ENCODE measurements around the gene DCXR. TPM values are rescaled to one million over a fixed set of nuclear protein-coding genes. Genes with fewer than 3 reads are reported as not detected.
A peak's percentile ranks its signal among the peaks of the same experiment; 100 is the strongest.

Gene DCXR
- total RNA-seq, 2 experiments from 2014 or later: 110 to 115 TPM

GRCh38 chr17:82010575-82011525 is 26.6 kb downstream of the DCXR start:
- Mint-ChIP-seq H3K27ac (no peak overlapping the region), H3K36me3 (no peaks in the 10 kb centered on the region), H3K4me1 (peaks cover 6% of the 10 kb centered on the region), H3K9me3 (no peaks in the 10 kb centered on the region), H3K4me3 (no peak overlapping the region), H3K27me3 (no peaks in the 10 kb centered on the region)
- DNase-seq (no peak), ATAC-seq (ENCODE audit: low read depth) (no peak)
- POLR2A ChIA-PET: interaction anchor here (1.6 kb wide), 1 partner anchor 10 kb away, joined by 6 read pairs; no protein-coding TSS in a partner anchor

GRCh38 chr17:82009413-82009812 is 28.1 kb downstream of the DCXR start:
- Mint-ChIP-seq H3K27me3 (no peaks in the 10 kb centered on the region), H3K4me1 (peaks cover 6% of the 10 kb centered on the region), H3K9me3 (no peaks in the 10 kb centered on the region), H3K4me3 (no peak overlapping the region), H3K36me3 (no peaks in the 10 kb centered on the region), H3K27ac (no peak overlapping the region)
- POLR2A ChIA-PET: interaction anchor here (1.6 kb wide), 1 partner anchor 12 kb away, joined by 6 read pairs; no protein-coding TSS in a partner anchor
- DNase-seq (no peak), ATAC-seq (ENCODE audit: low read depth) (peak; percentile 19)

DNA sequence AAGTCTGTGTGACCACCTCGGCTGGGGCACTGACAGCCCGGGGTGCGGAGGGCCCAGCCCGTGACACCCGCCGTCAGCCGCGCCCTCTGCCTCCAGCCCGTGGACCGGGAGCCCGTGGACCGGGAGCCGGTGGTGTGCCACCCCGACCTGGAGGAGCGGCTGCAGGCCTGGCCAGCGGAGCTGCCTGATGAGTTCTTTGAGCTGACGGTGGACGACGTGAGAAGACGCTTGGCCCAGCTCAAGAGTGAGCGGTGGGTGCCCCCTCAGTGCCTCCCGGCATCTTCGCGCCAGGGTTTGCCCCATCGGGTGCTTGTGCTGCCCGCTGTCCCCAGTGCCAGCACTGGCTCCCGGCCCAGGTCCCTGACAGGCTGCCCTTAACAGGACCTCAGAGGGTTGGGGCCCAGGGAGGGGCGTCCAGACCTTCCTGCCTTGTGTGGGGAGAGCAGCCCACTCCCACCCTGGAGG is 28.5 kb downstream of the DCXR start:
- POLR2A ChIA-PET: interaction anchor here (1.6 kb wide), 1 partner anchor 12 kb away, joined by 6 read pairs; no protein-coding TSS in a partner anchor
- Mint-ChIP-seq H3K27me3 (no peaks in the 10 kb centered on the region), H3K36me3 (no peaks in the 10 kb centered on the region), H3K9me3 (no peaks in the 10 kb centered on the region), H3K4me1 (peaks cover 6% of the 10 kb centered on the region), H3K27ac (no peak overlapping the region), H3K4me3 (no peak overlapping the region)
- ATAC-seq (ENCODE audit: low read depth) (no peak), DNase-seq (no peak)

DNA sequence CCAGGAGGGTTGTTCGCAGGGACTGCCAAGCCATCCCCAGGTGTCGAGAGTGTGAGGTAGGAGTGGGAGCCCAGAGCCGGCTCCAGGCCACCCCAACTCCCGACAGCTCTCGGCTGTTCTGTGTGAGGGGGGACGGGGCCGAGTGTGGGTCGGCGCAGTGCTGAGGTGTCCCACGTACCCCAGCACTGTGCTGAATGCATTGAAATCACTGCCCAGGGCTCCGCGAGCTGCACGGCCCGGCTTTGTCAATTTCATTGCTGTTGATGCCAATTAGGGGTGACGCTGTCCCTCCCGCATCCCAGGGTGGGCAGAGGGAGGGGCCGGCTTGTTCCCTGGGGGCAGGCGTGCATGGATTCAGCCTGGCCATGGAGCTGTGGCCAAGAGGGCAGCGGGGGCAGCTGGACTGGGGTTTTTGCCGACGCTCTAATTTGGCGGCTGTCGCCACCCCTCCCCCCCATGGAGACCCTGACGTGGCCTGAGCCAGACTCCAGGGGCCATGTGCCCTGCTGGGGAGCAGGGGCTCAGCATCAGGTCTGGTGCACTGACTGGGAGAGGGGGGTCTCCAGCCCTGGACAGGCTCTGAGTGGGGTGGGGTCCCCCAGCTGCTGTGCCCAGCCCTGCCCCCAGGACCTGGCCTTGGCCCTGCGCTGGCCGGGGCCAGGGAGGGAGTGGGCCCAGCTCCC is 29.1 kb downstream of the DCXR start:
- Mint-ChIP-seq H3K9me3 (no peaks in the 10 kb centered on the region), H3K4me3 (no peak overlapping the region), H3K4me1 (peaks cover 6% of the 10 kb centered on the region), H3K36me3 (no peaks in the 10 kb centered on the region), H3K27ac (no peak overlapping the region), H3K27me3 (no peaks in the 10 kb centered on the region)
- ATAC-seq (ENCODE audit: low read depth) (no peak), DNase-seq (no peak)
- POLR2A ChIA-PET: no interaction called here

- H3K4me3 Mint-ChIP-seq: no peak overlapping the region
- POLR2A ChIA-PET: no interaction called here
- H3K27me3 Mint-ChIP-seq: no peaks in the 10 kb centered on the region
- peaks cover 6% of the 10 kb centered on the region for H3K4me1 Mint-ChIP-seq
- no peak for DNase-seq
- no peak for ATAC-seq (ENCODE audit: low read depth)
- no peaks in the 10 kb centered on the region for H3K36me3 Mint-ChIP-seq
- no peaks in the 10 kb centered on the region for H3K9me3 Mint-ChIP-seq
- H3K27ac Mint-ChIP-seq: no peak overlapping the region
Measured at GRCh38 chr17:82007495-82008257, 29.8 kb downstream of the DCXR start.

DNA sequence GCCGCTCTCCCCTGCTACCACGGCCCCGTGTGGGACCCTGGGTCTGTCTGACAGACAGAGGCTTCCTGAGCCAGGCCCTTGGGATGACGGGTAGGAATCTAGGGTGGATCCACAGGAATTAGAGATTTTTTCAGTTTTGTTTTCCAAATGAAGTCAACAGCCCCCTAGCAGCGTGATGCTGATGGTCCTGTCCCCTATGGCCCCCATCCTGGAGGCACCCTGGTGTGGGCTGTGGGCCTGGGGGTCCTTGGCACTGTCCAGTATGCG is 30.3 kb downstream of the DCXR start:
- H3K4me3 Mint-ChIP-seq: no peak overlapping the region
- H3K9me3 Mint-ChIP-seq: no peaks in the 10 kb centered on the region
- H3K27me3 Mint-ChIP-seq: no peaks in the 10 kb centered on the region
- H3K27ac Mint-ChIP-seq: no peak overlapping the region
- POLR2A ChIA-PET: no interaction called here
- DNase-seq (no peak), ATAC-seq (ENCODE audit: low read depth) (no peak)
- H3K36me3 Mint-ChIP-seq: no peaks in the 10 kb centered on the region
- peaks cover 6% of the 10 kb centered on the region for H3K4me1 Mint-ChIP-seq

DNA sequence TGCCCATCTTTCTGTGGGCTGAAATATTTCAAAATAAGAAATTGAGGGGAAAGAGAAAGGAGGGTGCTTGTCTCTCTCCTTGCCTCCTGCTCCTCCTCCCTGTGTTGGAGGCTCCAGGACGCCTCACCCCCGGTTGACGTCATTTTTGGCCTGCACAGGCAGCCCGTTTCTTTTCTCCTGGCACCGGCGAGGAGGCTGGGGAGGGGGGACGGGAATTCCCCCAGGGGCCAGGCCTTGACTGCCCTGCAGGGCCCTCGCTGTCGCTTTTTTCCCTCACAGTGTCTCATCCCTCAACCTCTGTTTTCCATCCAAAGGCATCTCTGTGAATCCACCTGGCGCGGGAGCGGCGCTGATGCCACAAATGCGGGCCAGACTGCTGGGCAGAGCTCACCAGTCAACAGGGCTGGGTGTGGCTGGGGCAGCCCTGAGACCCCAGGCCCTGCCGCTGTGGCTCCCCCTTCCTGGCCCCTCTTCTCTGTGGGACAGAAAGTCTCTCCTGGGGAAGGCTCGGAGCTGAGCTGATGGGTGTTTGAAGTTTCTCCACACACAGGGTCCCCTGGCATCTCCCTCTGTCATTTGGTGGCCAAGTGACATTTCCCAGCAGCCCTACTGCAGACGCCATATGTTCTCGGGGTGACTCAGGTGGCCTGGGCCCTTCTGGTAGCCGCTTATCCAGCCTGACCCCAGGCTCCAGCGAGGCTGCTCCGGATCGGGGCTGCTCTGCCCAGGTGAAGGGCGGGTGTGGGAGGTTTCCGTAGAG is 30.8 kb downstream of the DCXR start:
- Mint-ChIP-seq H3K27ac (no peak overlapping the region), H3K36me3 (no peaks in the 10 kb centered on the region), H3K9me3 (no peaks in the 10 kb centered on the region), H3K4me3 (no peak overlapping the region), H3K27me3 (no peaks in the 10 kb centered on the region), H3K4me1 (peaks cover 6% of the 10 kb centered on the region)
- POLR2A ChIA-PET: no interaction called here
- DNase-seq: no peak
- no peak for ATAC-seq (ENCODE audit: low read depth)

- POLR2A ChIA-PET: no interaction called here
- peaks cover 6% of the 10 kb centered on the region for H3K4me1 Mint-ChIP-seq
- no peak overlapping the region for H3K4me3 Mint-ChIP-seq
- no peaks in the 10 kb centered on the region for H3K9me3 Mint-ChIP-seq
- no peaks in the 10 kb centered on the region for H3K36me3 Mint-ChIP-seq
- H3K27ac Mint-ChIP-seq: no peak overlapping the region
- ATAC-seq (ENCODE audit: low read depth) (no peak), DNase-seq (no peak)
- no peaks in the 10 kb centered on the region for H3K27me3 Mint-ChIP-seq
Measured at GRCh38 chr17:82005701-82006348, 31.7 kb downstream of the DCXR start.

GRCh38 chr17:82004517-82005455 is 32.7 kb downstream of the DCXR start:
- H3K4me3 Mint-ChIP-seq: no peak overlapping the region
- DNase-seq (no peak), ATAC-seq (ENCODE audit: low read depth) (no peak)
- no peaks in the 10 kb centered on the region for H3K9me3 Mint-ChIP-seq
- POLR2A ChIA-PET: no interaction called here
- no peak overlapping the region for H3K27ac Mint-ChIP-seq
- H3K4me1 Mint-ChIP-seq: peaks cover 6% of the 10 kb centered on the region
- H3K27me3 Mint-ChIP-seq: no peaks in the 10 kb centered on the region
- no peaks in the 10 kb centered on the region for H3K36me3 Mint-ChIP-seq

- POLR2A ChIA-PET: no interaction called here
- no peak for ATAC-seq (ENCODE audit: low read depth)
Measured at GRCh38 chr17:82003411-82004381, 33.8 kb downstream of the DCXR start.

DNA sequence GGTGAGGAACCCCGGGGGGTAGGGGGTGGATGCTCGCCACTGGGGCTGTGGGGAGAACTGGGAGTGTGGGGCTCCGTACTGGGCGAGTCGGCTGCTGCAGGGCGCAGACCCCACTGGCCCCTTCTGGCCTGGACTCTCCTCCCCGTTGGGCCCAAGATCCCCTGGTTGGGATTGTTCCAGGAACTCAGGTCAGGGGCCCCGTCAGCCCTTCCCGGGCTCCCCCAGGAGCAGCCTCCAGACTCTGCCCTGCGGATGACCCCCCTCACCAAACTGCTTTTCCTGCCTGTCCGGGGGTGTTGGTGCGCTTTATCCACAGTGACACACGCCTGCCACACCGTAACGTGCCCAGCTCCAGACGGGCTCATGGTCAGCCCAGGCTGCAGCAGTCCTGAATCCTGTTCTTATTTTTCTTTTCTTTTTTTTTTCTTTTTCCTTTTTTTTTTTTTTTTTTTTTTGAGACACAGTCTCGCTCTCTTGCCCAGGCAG is 35.9 kb downstream of the DCXR start:
- Mint-ChIP-seq H3K4me3 (no peak overlapping the region), H3K27me3 (no peaks in the 10 kb centered on the region), H3K36me3 (no peaks in the 10 kb centered on the region), H3K4me1 (peaks cover 3% of the 10 kb centered on the region), H3K27ac (no peak overlapping the region), H3K9me3 (no peaks in the 10 kb centered on the region)
- ATAC-seq (ENCODE audit: low read depth): no peak
- POLR2A ChIA-PET: no interaction called here
- no peak for DNase-seq

More at GRCh38 chr17:82003411-82004381, 33.8 kb downstream of the DCXR start:
- Mint-ChIP-seq H3K27me3 (no peaks in the 10 kb centered on the region), H3K36me3 (no peaks in the 10 kb centered on the region), H3K4me3 (no peak overlapping the region), H3K9me3 (no peaks in the 10 kb centered on the region), H3K4me1 (peaks cover 3% of the 10 kb centered on the region), H3K27ac (no peak overlapping the region)
- DNase-seq: no peak
